ENCODE data around the gene NCOA3. TPM values are rescaled to one million over a fixed set of nuclear protein-coding genes. Genes with fewer than 3 reads are reported as not detected.
A peak's percentile ranks its signal among the peaks of the same experiment; 100 is the strongest.

The NCOA3 gene
- total and polyA plus RNA-seq, 2 experiments from 2014 or later: 6.7 to 16.2 TPM

GRCh38 chr20:47540443-47541354 is 39.0 kb downstream of the NCOA3 start:
- H3K4me1 ChIP-seq (ENCODE audit: low read depth): no peaks in the 10 kb centered on the region
- H3K36me3 ChIP-seq: no peaks in the 10 kb centered on the region
- H3K4me3 ChIP-seq: no peak overlapping the region
- H3K27ac ChIP-seq: no peak overlapping the region
- H3K27me3 ChIP-seq: no peaks in the 10 kb centered on the region
- no peak for TF ChIP-seq CTCF (IDR thresholded peaks at IDR 0.05; ENCODE audit: low read depth, low read length)
- DNase-seq (ENCODE audit: low read depth in 1 of 2, low spot score in 1 of 2): peak in 1 of 2 donors; percentile 14
- H3K9me3 ChIP-seq (ENCODE audit: low read depth): no peaks in the 10 kb centered on the region

DNA sequence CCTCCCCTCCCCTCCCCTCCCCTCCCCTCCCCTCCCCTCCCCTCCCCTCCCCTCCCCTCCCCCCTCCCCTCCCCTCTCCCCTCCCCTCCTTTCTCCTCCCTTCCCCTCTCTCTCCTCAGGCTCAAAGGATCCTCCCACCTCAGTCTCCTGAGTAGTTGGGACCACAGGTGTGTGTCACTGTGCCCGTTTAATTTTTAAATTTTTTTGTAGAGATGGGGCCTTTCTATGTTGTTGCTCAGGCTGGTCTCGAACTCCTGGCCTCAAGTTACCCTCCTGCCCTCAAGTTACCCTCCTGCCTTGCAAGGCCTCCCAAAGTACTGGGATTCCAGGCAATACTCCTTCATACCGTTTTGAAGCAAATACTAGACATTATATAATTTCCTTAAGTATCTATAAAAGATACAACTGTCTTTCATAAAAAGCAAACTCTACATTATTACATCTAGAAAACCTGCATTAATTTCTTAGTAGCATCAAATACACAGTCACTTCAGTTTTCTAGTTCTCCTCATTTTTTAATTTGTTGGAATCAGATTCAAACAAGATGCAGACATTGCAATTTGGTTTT is 39.8 kb downstream of the NCOA3 start:
- Histone ChIP-seq H3K4me1 (ENCODE audit: low read depth) (no peaks in the 10 kb centered on the region), H3K9me3 (ENCODE audit: low read depth) (no peaks in the 10 kb centered on the region), H3K27me3 (no peaks in the 10 kb centered on the region), H3K4me3 (no peak overlapping the region), H3K36me3 (no peaks in the 10 kb centered on the region), H3K27ac (no peak overlapping the region)
- no peak for DNase-seq (ENCODE audit: low read depth in 1 of 2, low spot score in 1 of 2)
- TF ChIP-seq CTCF (IDR thresholded peaks at IDR 0.05; ENCODE audit: low read depth, low read length): no peak

DNA sequence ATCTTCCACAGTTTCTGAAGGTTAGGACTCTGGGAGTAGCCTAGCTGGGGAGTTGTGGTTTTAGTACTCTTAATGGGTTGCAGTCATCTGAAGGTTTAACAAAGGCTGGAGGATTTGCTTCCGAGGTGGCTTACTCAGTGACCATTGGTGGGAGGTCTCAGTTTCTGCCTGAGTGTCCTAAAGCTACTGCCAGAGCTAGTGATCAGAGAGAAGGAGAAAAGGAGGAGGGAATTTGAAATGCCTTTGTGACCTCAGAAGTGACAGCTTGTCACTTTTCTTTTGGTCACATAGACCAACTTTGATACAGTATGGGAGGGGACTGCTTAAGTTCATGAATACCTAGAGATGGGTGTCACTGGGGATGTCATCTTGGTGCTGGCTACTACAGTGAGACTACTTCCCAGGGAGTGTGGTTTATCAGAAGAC is 41.3 kb downstream of the NCOA3 start:
- Histone ChIP-seq H3K27me3 (no peaks in the 10 kb centered on the region), H3K9me3 (ENCODE audit: low read depth) (no peaks in the 10 kb centered on the region), H3K27ac (no peak overlapping the region), H3K36me3 (no peaks in the 10 kb centered on the region), H3K4me1 (ENCODE audit: low read depth) (no peaks in the 10 kb centered on the region), H3K4me3 (no peak overlapping the region)
- peak in 1 of 2 donors; percentile 11 for DNase-seq (ENCODE audit: low read depth in 1 of 2, low spot score in 1 of 2)
- TF ChIP-seq CTCF (IDR thresholded peaks at IDR 0.05; ENCODE audit: low read depth, low read length): no peak

GRCh38 chr20:47544240-47544639 is 42.6 kb downstream of the NCOA3 start:
- Histone ChIP-seq H3K4me3 (no peak overlapping the region), H3K9me3 (ENCODE audit: low read depth) (no peaks in the 10 kb centered on the region), H3K27ac (no peak overlapping the region), H3K27me3 (no peaks in the 10 kb centered on the region), H3K4me1 (ENCODE audit: low read depth) (no peaks in the 10 kb centered on the region), H3K36me3 (no peaks in the 10 kb centered on the region)
- no peak for TF ChIP-seq CTCF (IDR thresholded peaks at IDR 0.05; ENCODE audit: low read depth, low read length)
- DNase-seq (ENCODE audit: low read depth in 1 of 2, low spot score in 1 of 2): peak in 1 of 2 donors; percentile 57

DNA sequence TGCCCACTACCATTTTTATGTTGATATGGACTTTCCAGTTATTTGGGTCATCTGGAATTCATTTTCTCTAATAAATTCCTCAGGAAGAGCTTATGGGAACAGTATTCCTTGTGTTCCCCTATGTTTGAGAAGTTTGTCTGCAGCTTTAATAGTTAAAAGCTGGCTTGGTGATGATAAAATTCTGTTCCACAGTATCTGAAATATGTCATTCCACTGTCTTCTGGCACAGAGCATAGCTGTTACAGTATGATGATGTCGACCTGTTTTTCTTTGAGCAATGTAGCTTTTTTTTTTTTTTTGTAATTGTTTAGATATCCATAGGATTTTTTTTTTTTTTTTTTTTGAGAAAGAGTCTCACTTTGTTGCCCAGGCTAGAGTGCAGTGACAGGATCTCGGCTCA is 43.2 kb downstream of the NCOA3 start:
- Histone ChIP-seq H3K36me3 (no peaks in the 10 kb centered on the region), H3K9me3 (ENCODE audit: low read depth) (no peaks in the 10 kb centered on the region)

More for the DNA sequence above, 43.2 kb downstream of the NCOA3 start:
- H3K27ac ChIP-seq: no peak overlapping the region
- no peak for TF ChIP-seq CTCF (IDR thresholded peaks at IDR 0.05; ENCODE audit: low read depth, low read length)
- H3K4me1 ChIP-seq (ENCODE audit: low read depth): no peaks in the 10 kb centered on the region
- no peak overlapping the region for H3K4me3 ChIP-seq
- H3K27me3 ChIP-seq: no peaks in the 10 kb centered on the region
- DNase-seq (ENCODE audit: low read depth in 1 of 2, low spot score in 1 of 2): peak in 1 of 2 donors; percentile 30

All from cardiac muscle cell (in vitro differentiated cells and primary cell).